ENCODE data around the gene HDDC3. TPM values are rescaled to one million over a fixed set of nuclear protein-coding genes. Genes with fewer than 3 reads are reported as not detected.

The HDDC3 gene
- total RNA-seq, 1 experiment from 2014 or later, result 18.5 TPM

DNA sequence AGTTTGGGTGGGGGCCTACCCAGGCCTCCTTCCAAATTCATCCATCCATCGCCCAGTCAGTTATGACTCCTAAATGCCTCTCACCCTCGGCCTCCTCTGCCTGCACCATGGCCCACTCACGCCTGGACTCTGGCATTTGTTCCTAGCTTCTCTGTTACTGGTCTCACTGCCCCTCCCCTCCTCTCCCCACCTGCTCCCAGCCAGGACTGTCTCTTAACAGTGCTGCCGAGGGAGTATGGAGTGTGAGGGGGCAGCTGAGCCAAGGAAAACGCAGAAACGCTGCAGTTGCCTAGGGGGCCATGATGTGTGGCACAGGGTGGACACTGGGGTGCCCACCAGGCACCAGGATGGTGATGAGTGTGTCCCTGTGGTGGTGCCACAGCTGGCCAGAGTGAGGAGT lies 25.4 kb upstream of the HDDC3 start:
- Histone ChIP-seq H2AFZ (ENCODE audit: low read length) (peak overlapping the region; percentile 67; the same call in 1 of the 2 replicates), H3K4me1 (ENCODE audit: insufficient read depth, low read length) (peaks cover 19% of the 10 kb centered on the region), H3K4me3 (ENCODE audit: low read length) (peak overlapping the region; percentile 77; the same call in 1 of the 2 replicates), H3K9ac (ENCODE audit: low read length) (no peak overlapping the region), H3K4me2 (ENCODE audit: low read length) (peak overlapping the region; percentile 82), H3K79me2 (ENCODE audit: low read length) (peaks cover 10% of the 10 kb centered on the region), H3K27ac (ENCODE audit: low read length) (no peak overlapping the region), H3K36me3 (ENCODE audit: low read depth, low read length) (peaks cover 2% of the 10 kb centered on the region; the same call in 1 of the 2 replicates), H3K9me2 (replicated peaks; ENCODE audit: low read length) (no peaks in the 10 kb centered on the region), H3K9me3 (ENCODE audit: low read length) (no peaks in the 10 kb centered on the region), H3K27me3 (ENCODE audit: low read length) (no peaks in the 10 kb centered on the region), H3F3A (ENCODE audit: low read length, unreplicated experiment) (no peaks in the 10 kb centered on the region), H4K20me1 (ENCODE audit: low read length) (no peaks in the 10 kb centered on the region)
- POLR2A ChIA-PET (ENCODE audit: unreplicated experiment), result interaction anchor here (0.7 to 0.9 kb wide), 2 partner anchors 64 to 169 kb away, joined by 3 to 6 read pairs; no protein-coding TSS in a partner anchor
- CTCF ChIA-PET, result interaction anchor here (0.6 to 1.8 kb wide), 4 partner anchors 23 to 1639 kb away, joined by 3 to 10 read pairs (median 6); partner anchors contain the start of genes HDDC3 and UNC45A
- ATAC-seq, result no peak
- BruUV-seq (replicated peaks), result no TSS peak
- TF ChIP-seq, protein P1, sequence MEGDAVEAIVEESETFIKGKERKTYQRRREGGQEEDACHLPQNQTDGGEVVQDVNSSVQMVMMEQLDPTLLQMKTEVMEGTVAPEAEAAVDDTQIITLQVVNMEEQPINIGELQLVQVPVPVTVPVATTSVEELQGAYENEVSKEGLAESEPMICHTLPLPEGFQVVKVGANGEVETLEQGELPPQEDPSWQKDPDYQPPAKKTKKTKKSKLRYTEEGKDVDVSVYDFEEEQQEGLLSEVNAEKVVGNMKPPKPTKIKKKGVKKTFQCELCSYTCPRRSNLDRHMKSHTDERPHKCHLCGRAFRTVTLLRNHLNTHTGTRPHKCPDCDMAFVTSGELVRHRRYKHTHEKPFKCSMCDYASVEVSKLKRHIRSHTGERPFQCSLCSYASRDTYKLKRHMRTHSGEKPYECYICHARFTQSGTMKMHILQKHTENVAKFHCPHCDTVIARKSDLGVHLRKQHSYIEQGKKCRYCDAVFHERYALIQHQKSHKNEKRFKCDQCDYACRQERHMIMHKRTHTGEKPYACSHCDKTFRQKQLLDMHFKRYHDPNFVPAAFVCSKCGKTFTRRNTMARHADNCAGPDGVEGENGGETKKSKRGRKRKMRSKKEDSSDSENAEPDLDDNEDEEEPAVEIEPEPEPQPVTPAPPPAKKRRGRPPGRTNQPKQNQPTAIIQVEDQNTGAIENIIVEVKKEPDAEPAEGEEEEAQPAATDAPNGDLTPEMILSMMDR (conservative IDR thresholded peaks at IDR 0.05; ENCODE audit: low read depth, low read length), result no peak
- TF ChIP-seq EZH2 (IDR thresholded peaks at IDR 0.05; ENCODE audit: low read length, unreplicated experiment) (no peak), EZH2phosphoT487 (IDR thresholded peaks at IDR 0.05; ENCODE audit: borderline replicate concordance, low read length) (no peak)
- no peak for DNase-seq
- intact Hi-C loops (cut with micrococcal nuclease), result loop anchor here (2.0 to 5.0 kb wide), 3 partner anchors 35 to 75 kb away; partner anchors contain the start of genes PRC1 and VPS33B

DNA sequence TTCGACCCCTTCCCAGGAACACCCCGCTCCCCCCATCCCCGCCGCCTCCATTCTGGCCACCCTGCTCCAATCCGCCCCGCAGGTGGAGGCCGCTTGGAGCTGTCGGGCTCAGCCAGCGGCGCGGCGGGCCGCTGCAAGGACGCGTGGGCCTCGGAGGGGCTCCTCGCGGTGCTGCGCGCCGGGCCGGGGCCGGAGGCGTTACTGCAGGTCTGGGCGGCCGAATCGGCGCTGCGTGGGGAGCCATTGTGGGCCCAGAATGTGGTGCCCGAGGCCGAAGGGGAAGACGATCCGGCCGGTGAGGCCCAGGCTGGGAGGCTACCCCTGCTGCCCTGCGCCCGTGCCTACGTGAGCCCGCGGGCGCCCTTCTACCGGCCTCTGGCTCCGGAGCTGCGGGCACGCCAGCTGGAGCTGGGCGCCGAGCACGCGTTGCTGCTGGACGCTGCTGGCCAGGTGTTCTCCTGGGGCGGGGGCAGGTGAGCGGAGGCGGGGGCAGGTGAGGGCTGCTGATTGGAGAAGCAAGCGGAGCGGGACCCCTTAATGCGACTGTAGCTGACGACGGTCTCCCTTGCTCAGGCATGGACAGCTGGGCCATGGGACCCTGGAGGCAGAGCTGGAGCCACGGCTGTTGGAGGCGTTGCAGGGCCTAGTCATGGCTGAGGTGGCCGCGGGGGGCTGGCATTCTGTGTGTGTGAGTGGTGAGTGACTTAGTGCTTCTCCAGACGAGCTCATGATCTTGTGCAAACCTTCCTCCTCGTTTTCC lies 24.9 kb upstream of the HDDC3 start:
- POLR2A ChIA-PET (ENCODE audit: unreplicated experiment), result interaction anchor here (0.7 to 0.9 kb wide), 2 partner anchors 64 to 170 kb away, joined by 3 to 6 read pairs; no protein-coding TSS in a partner anchor
- DNase-seq (peak; percentile 24), ATAC-seq (peak; percentile 16)
- no TSS peak for BruUV-seq (replicated peaks)
- Histone ChIP-seq H3K9ac (ENCODE audit: low read length) (peak overlapping the region; percentile 67), H3K27me3 (ENCODE audit: low read length) (no peaks in the 10 kb centered on the region), H3K36me3 (ENCODE audit: low read depth, low read length) (peaks cover 2% of the 10 kb centered on the region; the same call in 1 of the 2 replicates), H3K9me3 (ENCODE audit: low read length) (no peaks in the 10 kb centered on the region), H3K27ac (ENCODE audit: low read length) (no peak overlapping the region), H4K20me1 (ENCODE audit: low read length) (no peaks in the 10 kb centered on the region), H3K9me2 (replicated peaks; ENCODE audit: low read length) (no peaks in the 10 kb centered on the region), H3K79me2 (ENCODE audit: low read length) (peaks cover 10% of the 10 kb centered on the region), H3F3A (ENCODE audit: low read length, unreplicated experiment) (no peaks in the 10 kb centered on the region), H3K4me2 (ENCODE audit: low read length) (peak overlapping the region; percentile 82), H3K4me1 (ENCODE audit: insufficient read depth, low read length) (peaks cover 19% of the 10 kb centered on the region), H2AFZ (ENCODE audit: low read length) (peak overlapping the region; percentile 67), H3K4me3 (ENCODE audit: low read length) (peak overlapping the region; percentile 77)
- intact Hi-C loops (cut with micrococcal nuclease), result loop anchor here (2.0 to 5.0 kb wide), 3 partner anchors 35 to 76 kb away; partner anchors contain the start of genes PRC1 and VPS33B
- CTCF ChIA-PET, result interaction anchor here (0.6 to 1.8 kb wide), 9 partner anchors 22 to 1638 kb away, joined by 3 to 10 read pairs (median 4); partner anchors contain the start of genes HDDC3, UNC45A and VPS33B
- TF ChIP-seq EZH2phosphoT487 (IDR thresholded peaks at IDR 0.05; ENCODE audit: borderline replicate concordance, low read length), result no peak
- TF ChIP-seq, protein P1 (conservative IDR thresholded peaks at IDR 0.05; ENCODE audit: low read depth, low read length), result no peak
- no peak for TF ChIP-seq EZH2 (IDR thresholded peaks at IDR 0.05; ENCODE audit: low read length, unreplicated experiment)
